Measurements from ENCODE around the gene CETN3. TPM values are rescaled to one million over a fixed set of nuclear protein-coding genes. Genes with fewer than 3 reads are reported as not detected.

CETN3 gene
- polyA plus RNA-seq, 5 donors, result 72.1 to 116 (median 94.7) TPM

GRCh38 chr5:90342576-90342975 is 67.0 kb downstream of the CETN3 start:
- no peak for DNase-seq

Other genes starting within 250 kb of the CETN3 start
- gene MBLAC2, start 65.0 kb upstream of the CETN3 start, polyA plus RNA-seq (ENCODE audit: insufficient read depth in 1 of 5, insufficient read length in 5 of 5, low replicate concordance in 1 of 5), result 10 to 100 TPM in 2 of 5 donors, 1 to 10 TPM in 3; 7.0 to 11.0 (median 9.3) TPM
- 1 to 10 TPM; 2.6 to 4.9 (median 3.9) TPM for gene POLR3G, start 65.1 kb upstream of the CETN3 start, polyA plus RNA-seq (ENCODE audit: insufficient read depth in 1 of 5, insufficient read length in 5 of 5, low replicate concordance in 1 of 5)
- 10 to 100 TPM; 21.2 to 37.3 (median 31.4) TPM for gene LYSMD3, start 119.8 kb upstream of the CETN3 start, polyA plus RNA-seq (ENCODE audit: insufficient read depth in 1 of 5, insufficient read length in 5 of 5, low replicate concordance in 1 of 5)
- gene ADGRV1, start 149.0 kb upstream of the CETN3 start, polyA plus RNA-seq (ENCODE audit: insufficient read depth in 1 of 5, insufficient read length in 5 of 5, low replicate concordance in 1 of 5), result 10 to 100 TPM; 11.8 to 18.9 (median 15.5) TPM

Data from right lung (tissue), 5 donors.